Stimulated activated CD4-positive, alpha-beta T cell treated with anti-CD3 and anti-CD28 coated beads, Interleukin-2, amount 100 ng/mL, for 48 hours (primary cell): Measurements from ENCODE around the gene CCDC195.

Experiments used
- DNase-seq, 2 donors: peaks; one replicate each; pipeline ENCODE4 v3.0.0-alpha.2; 2020

The CCDC195 gene, protein sequence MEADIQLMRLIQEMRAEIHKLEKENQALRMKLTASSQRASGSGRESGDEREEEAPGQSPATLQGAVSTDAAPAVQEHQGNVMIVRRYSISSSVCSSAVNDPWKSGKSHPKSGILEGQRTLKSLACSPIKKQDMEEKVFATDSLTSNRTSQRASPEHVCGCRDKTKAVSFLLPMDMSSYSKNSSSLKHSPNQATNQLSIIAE

DNA sequence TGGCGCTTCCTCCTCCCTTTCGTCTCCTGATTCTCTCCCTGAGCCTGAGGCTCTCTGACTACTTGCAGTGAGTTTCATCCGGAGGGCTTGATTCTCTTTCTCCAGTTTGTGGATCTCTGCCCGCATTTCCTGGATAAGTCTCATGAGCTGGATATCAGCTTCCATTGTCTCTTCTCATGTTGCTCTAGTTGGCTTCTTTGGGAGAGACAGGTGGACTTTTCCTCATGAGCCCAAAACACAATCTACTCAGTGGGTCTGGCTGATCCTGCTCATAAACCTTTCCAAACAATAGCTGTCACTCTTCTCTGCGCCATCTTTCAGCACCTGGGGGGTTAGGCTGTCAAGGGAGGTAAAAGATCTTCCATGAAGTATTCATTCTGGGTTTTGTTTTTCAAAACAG is at the start of gene CCDC195:
CCDC195 (minus strand) TSS at position 165 of the 400 bp plus-strand sequence; CDS start at position 165, 0 bp downstream.
- no peak for DNase-seq

GRCh38 chr2:224764565-224765236 is 48.5 kb upstream of the CCDC195 start:
- DNase-seq = no peak

DNA sequence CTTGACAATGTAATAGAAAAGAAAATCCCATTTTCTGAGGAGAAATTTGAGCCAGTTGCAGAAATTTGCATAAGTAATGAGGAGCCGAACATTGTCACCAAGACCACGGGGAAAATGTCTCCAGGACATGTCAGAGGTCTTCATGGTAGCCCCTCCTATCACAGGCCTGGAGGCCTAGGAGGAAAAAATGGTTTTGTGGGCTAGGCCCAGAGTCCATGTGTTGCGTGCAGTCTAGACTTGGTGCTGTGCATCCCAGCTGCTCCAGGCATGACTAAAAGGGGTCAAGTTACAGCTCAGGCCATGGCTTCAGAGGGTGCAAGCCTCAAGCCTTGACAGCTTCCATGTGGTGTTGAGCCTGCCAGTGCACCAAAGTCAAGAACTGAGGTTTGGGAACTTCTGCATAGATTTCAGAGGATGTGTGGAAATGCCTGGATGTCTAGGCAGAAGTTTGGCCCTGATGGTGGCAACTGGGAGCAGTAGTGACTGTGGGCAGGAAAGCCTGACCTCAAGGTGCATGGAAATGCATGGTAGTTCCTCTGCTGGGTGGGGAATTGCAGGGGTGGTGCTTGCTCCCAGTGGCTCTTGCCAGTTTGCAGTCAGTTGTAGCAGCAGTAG is 41.9 kb upstream of the CCDC195 start:
- DNase-seq = no peak

DNA sequence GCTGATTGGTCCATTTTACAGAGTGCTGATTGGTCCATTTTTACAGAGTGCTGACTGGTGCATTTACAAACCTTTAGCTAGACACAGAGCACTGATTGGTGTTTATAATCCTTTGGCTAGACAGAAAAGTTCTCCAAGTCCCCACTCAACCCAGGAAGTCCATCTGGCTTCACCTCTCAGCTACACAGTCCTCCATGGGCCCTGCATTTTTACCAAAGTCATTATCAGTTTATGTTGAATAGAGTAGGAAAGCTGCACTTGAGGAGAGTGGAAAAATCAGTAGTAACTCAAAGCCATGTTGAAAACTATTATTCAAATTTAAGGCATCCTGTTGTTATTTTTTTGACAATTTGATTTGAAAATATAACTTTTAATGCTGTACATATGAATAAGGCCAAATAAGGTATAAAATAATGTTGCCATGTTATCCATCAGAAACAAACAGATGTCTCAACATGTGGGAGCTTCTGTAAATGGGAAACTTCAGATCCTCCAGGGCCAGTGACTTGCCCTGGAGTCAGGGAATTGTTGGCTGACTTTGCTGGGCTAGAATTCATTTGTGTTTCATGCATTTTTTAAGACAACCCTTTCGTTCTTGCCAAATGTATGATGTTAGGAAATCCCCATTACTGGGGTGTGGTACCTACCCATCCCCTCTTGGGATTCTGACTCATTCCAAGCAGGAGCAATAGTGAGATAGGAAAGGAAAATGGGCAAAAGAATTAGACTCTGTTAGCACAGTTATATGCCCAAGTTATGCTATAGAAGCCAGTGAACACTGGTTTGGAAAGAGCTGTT is 37.8 kb upstream of the CCDC195 start:
- DNase-seq = no peak

DNA sequence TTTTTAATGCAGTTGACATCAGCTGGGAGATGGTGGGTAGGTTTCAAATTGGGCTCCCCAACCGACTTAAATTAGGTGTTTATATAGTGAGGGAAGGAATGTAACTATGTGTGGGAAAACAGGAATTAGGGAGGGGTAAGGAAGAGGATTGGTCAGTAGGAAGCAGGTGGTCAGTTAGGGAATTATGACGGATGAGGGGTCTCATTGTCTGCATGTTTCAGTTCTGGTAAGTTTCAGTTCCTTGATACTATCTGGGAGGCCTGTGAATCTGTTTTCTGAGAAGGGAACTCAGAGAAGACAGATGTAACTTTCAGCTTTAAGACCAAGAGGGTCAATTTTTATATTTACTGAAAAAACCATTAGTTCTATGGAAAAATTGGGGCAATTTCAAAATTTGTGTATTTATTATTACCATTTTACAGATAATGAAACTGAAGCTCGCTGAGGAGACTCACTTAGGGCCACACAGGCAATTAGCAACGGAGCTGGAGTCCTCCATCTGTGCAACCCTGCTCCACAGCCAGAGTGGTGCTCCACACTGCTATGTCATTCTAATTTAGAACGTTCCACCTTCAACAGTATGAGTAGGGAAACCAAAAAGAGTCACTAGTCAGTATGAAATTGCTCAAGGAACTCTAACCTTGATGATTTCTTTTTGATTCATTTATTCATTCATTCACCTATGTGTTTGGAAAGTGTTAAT is 36.0 kb upstream of the CCDC195 start:
- DNase-seq = no peak

GRCh38 chr2:224749136-224749535 is 33.0 kb upstream of the CCDC195 start:
- DNase-seq = no peak

DNA sequence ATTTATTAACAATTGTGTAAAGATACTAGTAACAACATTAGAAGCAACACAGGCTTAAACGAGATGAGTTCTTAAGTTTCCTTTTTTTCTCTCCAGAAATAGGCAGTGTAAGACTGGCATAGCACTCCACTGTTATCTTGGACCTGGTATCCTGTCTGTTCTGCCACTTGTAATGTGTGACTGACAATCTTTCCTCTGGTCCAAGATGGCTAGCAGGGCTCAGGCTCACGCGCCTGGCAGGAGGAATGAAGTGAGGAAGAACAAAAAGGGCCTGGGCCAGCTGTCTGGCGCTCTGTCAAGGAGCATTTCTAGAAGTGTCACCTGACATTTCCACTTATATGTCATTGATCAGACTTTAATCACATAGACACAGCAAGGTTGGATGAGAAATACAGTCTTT is 31.6 kb upstream of the CCDC195 start:
- no peak for DNase-seq

DNA sequence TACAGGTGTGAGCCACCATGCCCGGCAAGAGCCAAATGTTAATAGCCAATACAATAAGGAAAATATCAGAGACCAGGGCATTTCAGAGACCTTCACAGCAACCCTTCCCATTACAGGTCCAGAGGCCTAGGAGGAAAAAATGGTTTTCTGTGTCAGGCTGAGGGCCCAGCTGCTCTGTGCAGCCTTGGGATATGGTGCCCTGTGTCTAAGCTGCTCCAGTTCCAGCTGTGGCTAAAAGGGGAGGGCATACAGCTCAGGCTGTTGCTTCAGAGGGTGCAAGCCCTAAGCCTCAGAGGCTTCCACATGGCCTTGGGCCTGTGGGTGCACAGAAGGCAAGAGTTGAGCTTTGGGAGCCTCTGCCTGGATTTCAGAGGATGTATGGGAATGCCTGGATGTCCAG is 20.1 kb upstream of the CCDC195 start:
- no peak for DNase-seq

GRCh38 chr2:224734949-224735348 is 18.8 kb upstream of the CCDC195 start:
- no peak for DNase-seq

- DNase-seq = no peak
These were observed 15.5 kb upstream of the CCDC195 start for GRCh38 chr2:224731665-224732064.

DNA sequence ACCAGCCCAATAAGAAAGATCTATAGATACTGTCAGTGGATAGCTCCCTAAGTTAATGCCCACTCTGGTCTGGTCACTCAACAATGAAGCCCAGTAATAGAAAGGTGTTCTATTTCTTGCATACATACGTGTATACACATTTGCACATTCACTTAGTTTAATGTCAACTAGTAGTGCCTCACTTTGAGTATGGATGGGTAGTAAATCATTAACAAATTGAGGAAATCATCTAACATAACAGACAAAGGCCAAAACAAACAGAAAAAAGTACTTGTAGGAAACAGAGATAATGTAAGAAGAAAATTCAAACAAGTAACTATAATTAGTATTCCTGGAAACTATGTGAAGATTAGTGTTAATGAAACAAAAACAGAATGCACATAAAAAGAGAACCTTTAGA is 13.3 kb upstream of the CCDC195 start:
- DNase-seq = no peak

DNA sequence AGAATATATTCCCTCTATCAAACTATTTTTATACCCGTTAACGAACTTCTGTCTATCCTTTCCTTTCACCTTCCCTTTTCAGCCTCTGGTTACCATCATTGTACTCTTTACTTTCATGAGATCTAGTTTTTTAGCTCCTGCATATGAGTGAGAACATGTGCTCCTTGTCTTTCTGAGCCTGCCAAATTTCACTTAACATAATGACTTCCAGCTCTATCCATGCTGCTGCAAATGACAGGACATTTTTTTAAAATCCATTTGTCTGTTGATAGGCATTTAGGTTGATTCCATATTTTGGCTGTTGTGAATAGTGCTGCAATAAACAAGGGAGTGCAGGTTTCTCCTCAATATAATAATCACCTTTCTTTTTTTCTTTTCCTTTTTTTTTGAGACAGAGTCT is 8.2 kb upstream of the CCDC195 start:
- no peak for DNase-seq

DNA sequence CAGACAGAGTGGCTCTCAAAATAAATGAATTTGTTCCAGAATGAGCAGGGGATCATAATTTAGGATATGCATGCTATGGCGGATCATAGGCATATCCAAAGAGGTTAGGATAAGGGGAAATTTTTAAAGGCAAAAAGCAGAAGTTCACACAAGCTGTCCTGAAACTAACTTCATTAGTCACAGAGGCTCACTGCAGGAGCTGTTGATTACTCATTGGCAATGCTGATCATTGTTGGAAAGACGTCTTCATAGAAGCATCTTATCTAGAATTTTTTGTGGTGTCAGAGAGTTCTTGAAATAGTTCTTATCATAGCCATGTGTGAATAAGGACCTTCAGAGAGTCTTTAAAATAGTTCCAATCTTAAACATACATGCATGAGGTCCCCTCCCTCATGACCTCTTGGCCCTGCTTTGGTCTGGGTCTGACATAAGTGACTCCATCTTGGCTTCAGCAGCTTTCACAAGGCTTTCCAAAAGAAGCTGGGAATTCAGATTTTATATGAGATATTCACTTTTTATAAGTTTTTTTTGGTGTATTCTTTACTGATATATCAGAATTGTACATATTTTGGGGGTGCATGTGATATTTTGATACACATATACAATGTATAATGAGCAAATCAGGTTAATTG is 7.5 kb upstream of the CCDC195 start:
- DNase-seq = no peak

DNA sequence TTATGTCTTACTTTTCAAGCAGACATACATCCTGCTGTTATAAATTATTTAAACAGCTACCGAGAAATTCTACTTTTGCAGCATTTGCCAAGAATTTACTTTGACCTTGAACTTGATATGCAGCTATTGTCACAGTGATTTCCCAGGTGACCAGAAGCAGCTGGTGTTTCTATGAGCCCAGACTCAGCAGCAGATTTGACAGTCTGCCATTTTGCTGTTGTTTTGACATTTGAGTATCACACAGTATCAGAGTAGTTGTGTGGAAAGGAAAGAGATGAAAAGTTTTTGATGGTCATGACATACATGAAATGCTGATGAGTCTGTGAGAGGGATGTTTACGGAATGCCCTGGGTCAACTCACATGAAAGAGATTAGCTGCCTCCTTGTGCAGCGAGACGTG is 6.6 kb upstream of the CCDC195 start:
- no peak for DNase-seq

- no peak for DNase-seq
These were observed 6.1 kb upstream of the CCDC195 start for GRCh38 chr2:224722250-224722649.

GRCh38 chr2:224716921-224717320 is 756 bp upstream of the CCDC195 start:
- no peak for DNase-seq

- no peak for DNase-seq
These were observed 4.1 kb downstream of the CCDC195 start for GRCh38 chr2:224711859-224712665.

DNA sequence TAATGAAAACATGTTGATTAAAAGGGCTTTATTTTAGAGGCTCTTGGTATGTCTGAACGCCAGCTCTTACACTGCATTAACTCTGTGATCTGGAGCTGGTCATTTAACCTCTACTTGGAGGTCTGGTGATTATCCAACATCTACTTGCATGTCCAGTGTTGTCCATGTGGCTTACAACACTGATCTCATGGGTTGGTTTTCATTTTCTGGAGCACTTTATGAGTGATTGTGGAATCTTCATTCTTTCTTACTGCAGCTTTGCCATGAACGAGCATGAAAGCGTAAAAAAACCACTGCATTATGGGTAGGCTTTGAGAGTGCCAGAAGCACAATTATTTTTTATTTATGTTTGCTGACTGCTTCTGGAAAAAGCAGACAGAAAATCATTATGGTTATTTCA is 4.8 kb downstream of the CCDC195 start:
- no peak for DNase-seq

- DNase-seq = no peak
These were observed 6.9 kb downstream of the CCDC195 start for GRCh38 chr2:224709301-224709700.

DNA sequence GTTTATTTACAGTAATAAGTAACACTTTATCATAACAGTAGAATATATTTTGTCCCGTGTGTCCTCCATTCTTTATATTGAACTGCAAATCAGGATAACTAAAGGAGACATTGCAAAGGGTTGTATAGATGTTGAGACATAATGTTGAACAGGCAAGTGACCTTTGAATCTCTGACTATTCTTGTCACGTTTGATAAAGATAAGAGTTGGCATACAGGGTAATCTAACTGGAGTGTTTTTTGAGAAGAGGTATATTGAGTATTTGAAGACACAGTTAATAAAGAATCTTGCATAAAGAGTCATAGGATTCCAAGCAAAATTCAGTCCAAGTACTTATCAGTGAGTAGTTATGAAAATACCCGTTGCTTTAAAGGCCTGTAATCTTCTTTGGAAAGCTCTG is 21.7 kb downstream of the CCDC195 start:
- DNase-seq = no peak

GRCh38 chr2:224691563-224691962 is 24.6 kb downstream of the CCDC195 start:
- DNase-seq = no peak

DNA sequence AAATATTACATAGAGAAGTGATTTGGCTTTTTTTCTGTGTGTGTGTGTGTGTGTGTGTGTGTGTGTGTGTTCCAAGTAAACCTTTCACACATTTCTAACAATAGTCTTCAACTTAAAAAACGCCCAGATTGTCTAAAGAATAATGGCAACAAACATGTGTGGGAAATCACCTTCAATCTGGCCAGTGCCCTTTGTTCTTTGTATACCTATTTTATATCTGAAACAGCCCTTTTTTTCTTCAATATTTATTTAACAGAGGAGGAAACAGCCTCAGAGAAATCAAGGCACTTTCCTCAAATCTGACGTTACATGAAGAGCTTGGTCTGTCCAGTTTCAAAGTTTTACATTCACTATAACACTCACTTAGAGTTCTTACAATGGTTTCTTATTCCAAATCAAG is 25.3 kb downstream of the CCDC195 start:
- no peak for DNase-seq
